ENCODE data around the gene SLC16A7.

GRCh38 chr12:59646636-59647035 is 50.8 kb downstream of the SLC16A7 start:
- TF ChIP-seq YY1 (IDR thresholded peaks at IDR 0.05; ENCODE audit: insufficient read depth, insufficient read length) (no peak), ZNF274 (IDR thresholded peaks at IDR 0.05; ENCODE audit: low read depth, low read length) (no peak), SUZ12 (IDR thresholded peaks at IDR 0.05; ENCODE audit: extremely low read depth, insufficient read depth, insufficient read length) (no peak)
